Osteocyte (in vitro differentiated cells): Measurements from ENCODE around the gene KREMEN1. TPM values are rescaled to one million over a fixed set of nuclear protein-coding genes. Genes with fewer than 3 reads are reported as not detected.

Experiments used
- DNase-seq: peaks from one replicate; pipeline ENCODE4 v3.0.0; 2021; ENCODE audit warnings: mixed read lengths; ENCODE audit not compliant: unreplicated experiment; ENCODE audit errors: extremely low spot score
- H3K27ac Mint-ChIP-seq: one replicate; pipeline ENCODE4 v1.8.0; 2021; ENCODE audit warnings: mild to moderate bottlenecking, mixed read lengths; ENCODE audit not compliant: unreplicated experiment
- H3K27me3 Mint-ChIP-seq: one replicate; pipeline ENCODE4 v1.8.0; 2021; ENCODE audit warnings: mixed read lengths; ENCODE audit not compliant: unreplicated experiment
- H3K36me3 Mint-ChIP-seq: one replicate; pipeline ENCODE4 v1.8.0; 2021; ENCODE audit warnings: mixed read lengths; ENCODE audit not compliant: unreplicated experiment
- H3K4me1 Mint-ChIP-seq: one replicate; pipeline ENCODE4 v1.8.0; 2021; ENCODE audit warnings: mixed read lengths; ENCODE audit not compliant: unreplicated experiment
- H3K4me3 Mint-ChIP-seq: one replicate; pipeline ENCODE4 v1.8.0; 2021; ENCODE audit warnings: mild to moderate bottlenecking, moderate library complexity, mixed read lengths; ENCODE audit not compliant: unreplicated experiment
- H3K9me3 Mint-ChIP-seq: one replicate; pipeline ENCODE4 v1.8.0; 2021; ENCODE audit warnings: mixed read lengths; ENCODE audit not compliant: unreplicated experiment
- CTCF ChIP-seq: fragments of 200-600 bp; sonication (generic); IDR thresholded peaks from 2 replicates; pipeline ENCODE4 v1.5.0; 2021; ENCODE audit warnings: antibody characterized with exemption, mild to moderate bottlenecking, moderate library complexity
- total RNA-seq: library from RNA; stranded (reverse); gene quantifications from 2 replicates; pipeline ENCODE4 v1.2.1, GENCODE V29; 2021

Gene KREMEN1
- total RNA-seq, 1 donor from 2014 or later = 2.9 TPM

DNA sequence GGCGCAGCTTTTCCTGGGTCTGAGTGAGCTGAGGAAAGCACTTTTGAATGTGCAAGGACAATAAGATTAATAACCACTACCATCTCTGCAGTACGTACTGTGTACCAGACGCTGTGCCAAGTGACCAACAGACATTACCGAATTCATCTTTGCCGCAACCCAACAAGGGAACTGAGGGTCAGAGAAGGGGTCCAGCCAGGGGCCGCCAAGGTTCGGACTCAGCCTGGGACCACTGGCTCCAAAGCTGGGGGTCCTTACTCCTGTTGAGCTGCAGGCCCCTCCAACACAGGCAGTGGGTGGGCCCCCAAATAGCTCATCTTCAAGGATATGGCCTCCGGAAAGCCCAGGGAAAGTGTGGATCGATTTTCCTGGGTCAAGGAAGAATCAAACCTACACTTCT lies 77.9 kb downstream of the KREMEN1 start:
- Mint-ChIP-seq H3K36me3 (no peaks in the 10 kb centered on the region), H3K27ac (no peak overlapping the region)

DNA sequence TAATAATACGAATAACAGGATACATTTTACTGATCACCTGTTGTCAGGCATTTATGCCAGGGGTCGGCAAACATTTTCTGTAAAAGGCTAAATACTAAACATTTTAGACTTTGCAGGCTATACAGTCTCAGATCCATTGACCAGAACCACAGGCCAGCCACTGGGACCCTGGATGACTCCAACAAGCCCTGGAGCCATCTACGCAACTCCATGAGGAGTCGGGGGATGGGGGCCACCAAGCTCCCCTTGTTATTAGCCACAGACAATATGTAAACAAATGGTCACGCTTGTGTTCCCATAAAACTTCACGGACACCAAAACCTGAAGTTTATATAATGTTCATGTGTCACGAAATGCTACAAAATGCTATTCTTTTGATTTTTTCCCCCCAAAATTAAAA lies 78.5 kb downstream of the KREMEN1 start:
- H3K4me3 Mint-ChIP-seq = no peak overlapping the region

More for the DNA sequence above, 77.9 kb downstream of the KREMEN1 start:
- Mint-ChIP-seq H3K27me3 (peaks cover 38% of the 10 kb centered on the region), H3K4me3 (no peak overlapping the region), H3K4me1 (peaks cover 5% of the 10 kb centered on the region), H3K9me3 (no peaks in the 10 kb centered on the region)
- no peak for DNase-seq
- no peak for TF ChIP-seq CTCF

GRCh38 chr22:29152045-29152953 lies 79.5 kb downstream of the KREMEN1 start:
- Mint-ChIP-seq H3K27ac (no peak overlapping the region), H3K4me3 (no peak overlapping the region), H3K9me3 (no peaks in the 10 kb centered on the region), H3K4me1 (peaks cover 5% of the 10 kb centered on the region), H3K36me3 (no peaks in the 10 kb centered on the region), H3K27me3 (peaks cover 41% of the 10 kb centered on the region)
- no peak for DNase-seq
- TF ChIP-seq CTCF = no peak

More for the DNA sequence above, 78.5 kb downstream of the KREMEN1 start:
- H3K27ac Mint-ChIP-seq = no peak overlapping the region
- no peak for DNase-seq
- H3K36me3 Mint-ChIP-seq = no peaks in the 10 kb centered on the region
- H3K4me1 Mint-ChIP-seq = peaks cover 5% of the 10 kb centered on the region
- no peak for TF ChIP-seq CTCF
- peaks cover 41% of the 10 kb centered on the region for H3K27me3 Mint-ChIP-seq
- no peaks in the 10 kb centered on the region for H3K9me3 Mint-ChIP-seq

- Mint-ChIP-seq H3K27ac (no peak overlapping the region), H3K4me1 (peaks cover 5% of the 10 kb centered on the region), H3K9me3 (no peaks in the 10 kb centered on the region), H3K36me3 (no peaks in the 10 kb centered on the region), H3K27me3 (peaks cover 35% of the 10 kb centered on the region), H3K4me3 (no peak overlapping the region)
- no peak for TF ChIP-seq CTCF
- DNase-seq = no peak
Measured at GRCh38 chr22:29152954-29153719, 80.3 kb downstream of the KREMEN1 start.
